Astrocyte (in vitro differentiated cells and primary cell): ENCODE results near the gene NT5E. TPM values are rescaled to one million over a fixed set of nuclear protein-coding genes. Genes with fewer than 3 reads are reported as not detected.

ENCODE experiments used
- DNase-seq: peaks from one replicate; pipeline ENCODE4 v3.0.0-alpha.2; 2010; ENCODE audit warnings: low read depth
- FAIRE-seq: peaks from 2 replicates; lab custom pipeline; 2011; peaks lifted over from hg19 to GRCh38; lab: Jason Lieb, UNC
- H2AFZ ChIP-seq: 2 replicates; pipeline ENCODE4 v1.6.0; 2012; ENCODE audit warnings: low read depth, low read length, inconsistent platforms
- H3K27ac ChIP-seq: 2 replicates; pipeline ENCODE4 v1.5.1; 2011; ENCODE audit warnings: low read depth, low read length, inconsistent platforms
- H3K27me3 ChIP-seq: 2 replicates; pipeline ENCODE4 v1.6.0; 2011; ENCODE audit warnings: low read length, inconsistent platforms; ENCODE audit not compliant: insufficient read depth
- H3K36me3 ChIP-seq: 2 replicates; pipeline ENCODE4 v1.5.1; 2011; ENCODE audit warnings: low read length, inconsistent platforms; ENCODE audit not compliant: insufficient read depth
- H3K4me1 ChIP-seq: 2 replicates; pipeline ENCODE4 v1.5.1; 2011; ENCODE audit warnings: low read length, inconsistent platforms; ENCODE audit not compliant: insufficient read depth
- H3K4me2 ChIP-seq: 2 replicates; pipeline ENCODE4 v1.6.0; 2012; ENCODE audit warnings: low read length, inconsistent platforms
- H3K4me3 ChIP-seq: 2 replicates; pipeline ENCODE4 v1.5.1; 2011; ENCODE audit warnings: low read depth, mild to moderate bottlenecking, low read length, inconsistent platforms; ENCODE audit not compliant: insufficient read depth
- H3K79me2 ChIP-seq: 2 replicates; pipeline ENCODE4 v1.6.0; 2012; ENCODE audit warnings: mild to moderate bottlenecking, low read length, inconsistent platforms; ENCODE audit not compliant: insufficient read depth
- H3K9ac ChIP-seq: 2 replicates; pipeline ENCODE4 v1.6.0; 2012; ENCODE audit warnings: mild to moderate bottlenecking, low read length, inconsistent platforms
- H3K9me3 ChIP-seq: 2 replicates; pipeline ENCODE4 v1.5.1; 2012; ENCODE audit warnings: low read depth, mild to moderate bottlenecking, low read length, inconsistent platforms; ENCODE audit not compliant: insufficient read depth
- H4K20me1 ChIP-seq: 2 replicates; pipeline ENCODE4 v1.6.0; 2012; ENCODE audit warnings: low read length, inconsistent platforms; ENCODE audit not compliant: insufficient read depth
- H3K27ac Mint-ChIP-seq: one replicate; pipeline ENCODE4 v1.8.0; 2021; ENCODE audit warnings: mild to moderate bottlenecking, mixed read lengths; ENCODE audit not compliant: unreplicated experiment
- H3K27me3 Mint-ChIP-seq: one replicate; pipeline ENCODE4 v1.8.0; 2021; ENCODE audit warnings: low read depth, mixed read lengths; ENCODE audit not compliant: unreplicated experiment
- H3K36me3 Mint-ChIP-seq: one replicate; pipeline ENCODE4 v1.8.0; 2021; ENCODE audit warnings: low read depth, mixed read lengths; ENCODE audit not compliant: unreplicated experiment
- H3K4me1 Mint-ChIP-seq: one replicate; pipeline ENCODE4 v1.8.0; 2021; ENCODE audit warnings: low read depth, mixed read lengths; ENCODE audit not compliant: unreplicated experiment
- H3K4me3 Mint-ChIP-seq: one replicate; pipeline ENCODE4 v1.8.0; 2021; ENCODE audit warnings: mild to moderate bottlenecking, moderate library complexity, mixed read lengths; ENCODE audit not compliant: unreplicated experiment
- H3K9me3 Mint-ChIP-seq: one replicate; pipeline ENCODE4 v1.8.0; 2021; ENCODE audit warnings: mild to moderate bottlenecking, mixed read lengths; ENCODE audit not compliant: unreplicated experiment
- CTCF ChIP-seq: IDR thresholded peaks from 2 replicates; pipeline ENCODE4 v1.5.1; 2011; ENCODE audit warnings: low read depth, mild to moderate bottlenecking, inconsistent platforms, low read length, moderate library complexity; ENCODE audit not compliant: insufficient read depth
- EZH2 ChIP-seq: IDR thresholded peaks from 2 replicates; pipeline ENCODE4 v1.6.1; 2012; ENCODE audit warnings: mild to moderate bottlenecking, low read length, inconsistent platforms; ENCODE audit not compliant: insufficient read depth
- total RNA-seq: library from RNA; stranded (reverse); gene quantifications from 2 replicates; pipeline ENCODE4 v1.2.1, GENCODE V29; 2021

The NT5E gene
- total RNA-seq, 1 donor from 2014 or later, result 77.4 TPM

GRCh38 chr6:85544776-85545175 lies 94.9 kb downstream of the NT5E start:
- H3K27me3 ChIP-seq, result no peaks in the 10 kb centered on the region
- no peaks in the 10 kb centered on the region for H3K4me1 ChIP-seq
- DNase-seq (peak; percentile 34), FAIRE-seq (no peak)
- H3K9me3 ChIP-seq, result no peaks in the 10 kb centered on the region
- no peak overlapping the region for H3K27ac ChIP-seq
- peaks cover 11% of the 10 kb centered on the region for H3K36me3 ChIP-seq
- no peak overlapping the region for H3K9ac ChIP-seq
- H3K4me3 ChIP-seq, result no peak overlapping the region
- peaks cover 4% of the 10 kb centered on the region for H3K4me1 Mint-ChIP-seq
- TF ChIP-seq CTCF, result no peak
- no peak for TF ChIP-seq EZH2
- no peaks in the 10 kb centered on the region for H3K9me3 Mint-ChIP-seq
- no peak overlapping the region for H3K4me3 Mint-ChIP-seq
- no peaks in the 10 kb centered on the region for H4K20me1 ChIP-seq
- no peak overlapping the region for H2AFZ ChIP-seq
- no peak overlapping the region for H3K4me2 ChIP-seq
- H3K27ac Mint-ChIP-seq, result no peak overlapping the region
- no peaks in the 10 kb centered on the region for H3K79me2 ChIP-seq
- H3K36me3 Mint-ChIP-seq, result peaks cover 5% of the 10 kb centered on the region
- no peaks in the 10 kb centered on the region for H3K27me3 Mint-ChIP-seq

Other genes starting within 250 kb of the NT5E start
- 89.5 and 90.5 TPM in 2 replicates for gene SNX14, start 143.8 kb downstream of the NT5E start, total RNA-seq
- gene SYNCRIP, start 192.8 kb downstream of the NT5E start, total RNA-seq, result 122 and 136 TPM in 2 replicates